K562 (cell line): Measurements from ENCODE around the gene TRNP1. TPM values are rescaled to one million over a fixed set of nuclear protein-coding genes. Genes with fewer than 3 reads are reported as not detected.
A peak's percentile ranks its signal among the peaks of the same experiment; 100 is the strongest.

Source experiments
- ADNP ChIP-seq: fragments of 200-800 bp; sonication (Bioruptor generic); IDR thresholded peaks from 2 replicates; pipeline ENCODE4 v1.6.1; 2016; ENCODE audit warnings: missing genetic modification characterization, missing compliant biosample characterization
- CBFA2T3 ChIP-seq: fragments of 450-650 bp; IDR thresholded peaks from 2 replicates; pipeline ENCODE4 v1.6.1; 2017
- LARP7 ChIP-seq: fragments of 450-650 bp; IDR thresholded peaks from 2 replicates; pipeline ENCODE4 v1.6.1; 2016
- MEF2D ChIP-seq: conservative IDR thresholded peaks from 2 replicates; pipeline ENCODE4 v1.6.1; 2016; ENCODE audit warnings: low read depth, missing genetic modification characterization, missing compliant biosample characterization
- NR3C1 ChIP-seq: sonication (generic); formaldehyde crosslinking; IDR thresholded peaks from 2 replicates; pipeline ENCODE4 v1.8.1; 2022; ENCODE audit warnings: missing genetic modification reagents
- SIX5 ChIP-seq, 2 experiments: IDR thresholded peaks; 2 replicates each; pipeline ENCODE4 v1.6.1; 2011; ENCODE audit warnings: low read length in 2 of 2, borderline replicate concordance in 1 of 2, low read depth in 1 of 2, mild to moderate bottlenecking in 1 of 2, moderate library complexity in 1 of 2; ENCODE audit not compliant: insufficient read depth in 1 of 2
- TAF1 ChIP-seq: IDR thresholded peaks from 2 replicates; pipeline ENCODE4 v1.6.1; 2011; ENCODE audit warnings: mild to moderate bottlenecking, low read length, moderate library complexity; ENCODE audit not compliant: insufficient read depth, control insufficient read depth, severe bottlenecking; ENCODE audit errors: extremely low read depth
- TBP ChIP-seq: optimal IDR thresholded peaks from 2 replicates; pipeline ENCODE3; 2011; ENCODE audit warnings: low read depth, low read length, improper control_type of control experiment
- ZSCAN32 ChIP-seq: fragments of 450-650 bp; formaldehyde crosslinking; IDR thresholded peaks from 2 replicates; pipeline ENCODE4 v1.4.0; 2020; ENCODE audit warnings: mild to moderate bottlenecking, moderate library complexity
- polyA plus RNA-seq, 8 experiments: library from polyadenylated mRNA; depleted of rRNA in 4 of 8; stranded (reverse) in 5 of 8; unstranded in 3 of 8; fragments of >200 nt; fragmentation: Nextera tagmentation in 2 of 8; fragmentation: Illumina TruSeq in 1 of 8; extraction: Ambion mirVana in 2 of 8; extraction: Trizol in 1 of 8; gene quantifications; 2 replicates each; pipeline versions ENCODE4 v1.2.1 to v1.2.3, GENCODE V29; 2011 to 2014; ENCODE audit warnings: inconsistent platforms in 1 of 8, missing spikeins in 1 of 8
- total RNA-seq, 7 experiments: library from RNA; depleted of rRNA in 6 of 7; stranded (reverse); fragments of >200 nt in 6 of 7; fragmentation: Illumina TruSeq in 2 of 7; extraction: Trizol in 2 of 7; gene quantifications; 2 replicates each; pipeline versions ENCODE4 v1.2.1 to v1.2.3, GENCODE V29; 2011 to 2021; ENCODE audit warnings: low replicate concordance in 1 of 7
- TF ChIP-seq, protein P1 (sequence below): sonication (generic); formaldehyde crosslinking; IDR thresholded peaks from 2 replicates; pipeline ENCODE4 v1.8.1; 2023; ENCODE audit warnings: mild to moderate bottlenecking, missing genetic modification reagents
- TF ChIP-seq, protein P2 (sequence below): fragments of 450-650 bp; IDR thresholded peaks from 2 replicates; pipeline ENCODE4 v1.6.1; 2017; ENCODE audit warnings: antibody characterized with exemption
- TF ChIP-seq, protein P3 (sequence below), 2 experiments: IDR thresholded peaks; 2 replicates each; pipeline ENCODE4 v1.6.1; 2011; ENCODE audit warnings: borderline replicate concordance in 1 of 2, control low read depth in 1 of 2, low read depth in 1 of 2, low read length in 1 of 2, mild to moderate bottlenecking in 1 of 2, mixed read lengths in 1 of 2, moderate library complexity in 1 of 2; ENCODE audit not compliant: insufficient read depth in 1 of 2, insufficient read length in 1 of 2, poor library complexity in 1 of 2, severe bottlenecking in 1 of 2; ENCODE audit errors: extremely low read depth in 1 of 2
- TF ChIP-seq, protein P4 (sequence below): sonication (generic); formaldehyde crosslinking; IDR thresholded peaks from 2 replicates; pipeline ENCODE4 v1.4.0; 2020; ENCODE audit warnings: mild to moderate bottlenecking, missing genetic modification reagents
- TF ChIP-seq, protein P5 (sequence below), 2 experiments: fragments of 450-650 bp in 1 of 2; sonication (generic) in 1 of 2; formaldehyde crosslinking in 1 of 2; IDR thresholded peaks in 1 of 2; conservative IDR thresholded peaks in 1 of 2; 2 replicates each; pipeline versions ENCODE4 v1.6.1 to v1.8.1; 2016 to 2023; ENCODE audit warnings: mild to moderate bottlenecking in 2 of 2, moderate library complexity in 2 of 2, inconsistent platforms in 1 of 2, missing genetic modification reagents in 1 of 2
- TF ChIP-seq, protein P6 (sequence below): IDR thresholded peaks from 2 replicates; pipeline ENCODE4 v1.6.1; 2012; ENCODE audit warnings: low read depth, low read length, improper control_type of control experiment, borderline replicate concordance

Gene TRNP1
- total and polyA plus RNA-seq, 9 of the 15 experiments (the other 6 are each of a cell fraction or from before 2014, with no cell fraction given), result 0.03 to 1.3 (median 0.95) TPM

DNA sequence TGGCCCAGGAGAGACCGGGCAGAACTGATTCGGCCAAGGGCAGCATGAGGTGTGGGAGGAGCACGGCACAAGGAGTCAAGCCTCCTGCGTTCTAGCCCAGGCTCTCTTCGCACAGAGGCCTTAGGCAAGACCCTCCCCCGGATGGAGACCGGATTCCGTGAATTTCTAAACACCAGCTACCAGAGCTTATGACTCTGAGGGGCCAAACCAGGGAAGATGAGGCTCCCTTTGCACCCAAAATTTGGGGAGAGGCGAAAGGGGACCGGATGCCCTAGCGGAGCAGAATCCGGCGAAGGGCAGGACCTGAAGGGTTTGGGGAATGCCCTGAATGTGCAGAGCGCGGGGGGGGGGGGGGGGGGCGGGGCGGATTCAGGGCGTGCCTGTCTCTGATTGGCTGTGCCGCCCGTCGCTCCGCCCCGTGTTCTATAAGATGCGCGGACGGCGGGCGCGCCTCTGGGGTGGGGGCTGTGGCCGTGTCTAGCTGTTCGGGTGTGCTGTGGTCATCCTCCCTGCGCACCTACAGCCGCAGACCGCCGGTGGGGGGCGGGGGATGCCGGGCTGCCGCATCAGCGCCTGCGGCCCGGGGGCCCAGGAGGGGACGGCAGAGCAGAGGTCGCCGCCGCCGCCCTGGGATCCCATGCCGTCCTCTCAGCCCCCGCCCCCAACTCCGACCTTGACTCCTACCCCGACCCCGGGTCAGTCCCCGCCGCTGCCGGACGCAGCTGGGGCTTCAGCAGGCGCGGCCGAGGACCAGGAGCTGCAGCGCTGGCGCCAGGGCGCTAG lies at the start of gene TRNP1 (continued):
- TF ChIP-seq SIX5 (IDR thresholded peaks at IDR 0.05; ENCODE audit: borderline replicate concordance in 1 of 2, insufficient read depth in 1 of 2, low read depth in 1 of 2, low read length in 2 of 2), result no peak
- TF ChIP-seq, protein P1, sequence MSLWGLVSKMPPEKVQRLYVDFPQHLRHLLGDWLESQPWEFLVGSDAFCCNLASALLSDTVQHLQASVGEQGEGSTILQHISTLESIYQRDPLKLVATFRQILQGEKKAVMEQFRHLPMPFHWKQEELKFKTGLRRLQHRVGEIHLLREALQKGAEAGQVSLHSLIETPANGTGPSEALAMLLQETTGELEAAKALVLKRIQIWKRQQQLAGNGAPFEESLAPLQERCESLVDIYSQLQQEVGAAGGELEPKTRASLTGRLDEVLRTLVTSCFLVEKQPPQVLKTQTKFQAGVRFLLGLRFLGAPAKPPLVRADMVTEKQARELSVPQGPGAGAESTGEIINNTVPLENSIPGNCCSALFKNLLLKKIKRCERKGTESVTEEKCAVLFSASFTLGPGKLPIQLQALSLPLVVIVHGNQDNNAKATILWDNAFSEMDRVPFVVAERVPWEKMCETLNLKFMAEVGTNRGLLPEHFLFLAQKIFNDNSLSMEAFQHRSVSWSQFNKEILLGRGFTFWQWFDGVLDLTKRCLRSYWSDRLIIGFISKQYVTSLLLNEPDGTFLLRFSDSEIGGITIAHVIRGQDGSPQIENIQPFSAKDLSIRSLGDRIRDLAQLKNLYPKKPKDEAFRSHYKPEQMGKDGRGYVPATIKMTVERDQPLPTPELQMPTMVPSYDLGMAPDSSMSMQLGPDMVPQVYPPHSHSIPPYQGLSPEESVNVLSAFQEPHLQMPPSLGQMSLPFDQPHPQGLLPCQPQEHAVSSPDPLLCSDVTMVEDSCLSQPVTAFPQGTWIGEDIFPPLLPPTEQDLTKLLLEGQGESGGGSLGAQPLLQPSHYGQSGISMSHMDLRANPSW (CRISPR knock-in tag), result no peak
- TF ChIP-seq ZSCAN32 (CRISPR knock-in tag), result no peak
- TF ChIP-seq LARP7, result no peak
- TF ChIP-seq MEF2D (tag), result no peak
- TF ChIP-seq, protein P2, sequence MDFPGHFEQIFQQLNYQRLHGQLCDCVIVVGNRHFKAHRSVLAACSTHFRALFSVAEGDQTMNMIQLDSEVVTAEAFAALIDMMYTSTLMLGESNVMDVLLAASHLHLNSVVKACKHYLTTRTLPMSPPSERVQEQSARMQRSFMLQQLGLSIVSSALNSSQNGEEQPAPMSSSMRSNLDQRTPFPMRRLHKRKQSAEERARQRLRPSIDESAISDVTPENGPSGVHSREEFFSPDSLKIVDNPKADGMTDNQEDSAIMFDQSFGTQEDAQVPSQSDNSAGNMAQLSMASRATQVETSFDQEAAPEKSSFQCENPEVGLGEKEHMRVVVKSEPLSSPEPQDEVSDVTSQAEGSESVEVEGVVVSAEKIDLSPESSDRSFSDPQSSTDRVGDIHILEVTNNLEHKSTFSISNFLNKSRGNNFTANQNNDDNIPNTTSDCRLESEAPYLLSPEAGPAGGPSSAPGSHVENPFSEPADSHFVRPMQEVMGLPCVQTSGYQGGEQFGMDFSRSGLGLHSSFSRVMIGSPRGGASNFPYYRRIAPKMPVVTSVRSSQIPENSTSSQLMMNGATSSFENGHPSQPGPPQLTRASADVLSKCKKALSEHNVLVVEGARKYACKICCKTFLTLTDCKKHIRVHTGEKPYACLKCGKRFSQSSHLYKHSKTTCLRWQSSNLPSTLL, result no peak
- TF ChIP-seq ADNP (tag), result no peak
- TF ChIP-seq, protein P3, sequence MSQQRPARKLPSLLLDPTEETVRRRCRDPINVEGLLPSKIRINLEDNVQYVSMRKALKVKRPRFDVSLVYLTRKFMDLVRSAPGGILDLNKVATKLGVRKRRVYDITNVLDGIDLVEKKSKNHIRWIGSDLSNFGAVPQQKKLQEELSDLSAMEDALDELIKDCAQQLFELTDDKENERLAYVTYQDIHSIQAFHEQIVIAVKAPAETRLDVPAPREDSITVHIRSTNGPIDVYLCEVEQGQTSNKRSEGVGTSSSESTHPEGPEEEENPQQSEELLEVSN (IDR thresholded peaks at IDR 0.05; ENCODE audit: borderline replicate concordance in 1 of 2, extremely low read depth in 1 of 2, insufficient read depth in 1 of 2, insufficient read length in 1 of 2, low read depth in 1 of 2, low read length in 1 of 2, poor library complexity in 1 of 2, severe bottlenecking in 1 of 2), result no peak
- no peak; the same call in 1 of the 2 replicates for TF ChIP-seq NR3C1 (CRISPR knock-in tag)
- TF ChIP-seq TAF1, result peak; percentile 20
- TF ChIP-seq, protein P4, sequence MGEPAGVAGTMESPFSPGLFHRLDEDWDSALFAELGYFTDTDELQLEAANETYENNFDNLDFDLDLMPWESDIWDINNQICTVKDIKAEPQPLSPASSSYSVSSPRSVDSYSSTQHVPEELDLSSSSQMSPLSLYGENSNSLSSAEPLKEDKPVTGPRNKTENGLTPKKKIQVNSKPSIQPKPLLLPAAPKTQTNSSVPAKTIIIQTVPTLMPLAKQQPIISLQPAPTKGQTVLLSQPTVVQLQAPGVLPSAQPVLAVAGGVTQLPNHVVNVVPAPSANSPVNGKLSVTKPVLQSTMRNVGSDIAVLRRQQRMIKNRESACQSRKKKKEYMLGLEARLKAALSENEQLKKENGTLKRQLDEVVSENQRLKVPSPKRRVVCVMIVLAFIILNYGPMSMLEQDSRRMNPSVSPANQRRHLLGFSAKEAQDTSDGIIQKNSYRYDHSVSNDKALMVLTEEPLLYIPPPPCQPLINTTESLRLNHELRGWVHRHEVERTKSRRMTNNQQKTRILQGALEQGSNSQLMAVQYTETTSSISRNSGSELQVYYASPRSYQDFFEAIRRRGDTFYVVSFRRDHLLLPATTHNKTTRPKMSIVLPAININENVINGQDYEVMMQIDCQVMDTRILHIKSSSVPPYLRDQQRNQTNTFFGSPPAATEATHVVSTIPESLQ (CRISPR knock-in tag), result no peak
- TF ChIP-seq, protein P5, sequence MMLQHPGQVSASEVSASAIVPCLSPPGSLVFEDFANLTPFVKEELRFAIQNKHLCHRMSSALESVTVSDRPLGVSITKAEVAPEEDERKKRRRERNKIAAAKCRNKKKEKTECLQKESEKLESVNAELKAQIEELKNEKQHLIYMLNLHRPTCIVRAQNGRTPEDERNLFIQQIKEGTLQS (IDR thresholded peaks at IDR 0.05), result no peak
- TF ChIP-seq, protein P5 (CRISPR knock-in tag; conservative IDR thresholded peaks at IDR 0.05), result no peak
- TF ChIP-seq CBFA2T3, result no peak
- peak; percentile 93 for TF ChIP-seq TBP
- TF ChIP-seq, protein P6, sequence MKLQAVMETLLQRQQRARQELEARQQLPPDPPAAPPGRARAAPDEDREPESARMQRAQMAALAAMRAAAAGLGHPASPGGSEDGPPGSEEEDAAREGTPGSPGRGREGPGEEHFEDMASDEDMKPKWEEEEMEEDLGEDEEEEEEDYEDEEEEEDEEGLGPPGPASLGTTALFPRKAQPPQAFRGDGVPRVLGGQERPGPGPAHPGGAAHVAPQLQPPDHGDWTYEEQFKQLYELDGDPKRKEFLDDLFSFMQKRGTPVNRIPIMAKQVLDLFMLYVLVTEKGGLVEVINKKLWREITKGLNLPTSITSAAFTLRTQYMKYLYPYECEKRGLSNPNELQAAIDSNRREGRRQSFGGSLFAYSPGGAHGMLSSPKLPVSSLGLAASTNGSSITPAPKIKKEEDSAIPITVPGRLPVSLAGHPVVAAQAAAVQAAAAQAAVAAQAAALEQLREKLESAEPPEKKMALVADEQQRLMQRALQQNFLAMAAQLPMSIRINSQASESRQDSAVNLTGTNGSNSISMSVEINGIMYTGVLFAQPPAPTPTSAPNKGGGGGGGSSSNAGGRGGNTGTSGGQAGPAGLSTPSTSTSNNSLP, result no peak
